ENCODE data around the gene FAR2. TPM values are rescaled to one million over a fixed set of nuclear protein-coding genes. Genes with fewer than 3 reads are reported as not detected.
"Not testable (repeated sequence)": the region's sequence is repeated elsewhere in the genome, so short reads cannot be mapped to it uniquely, and the experiment has no call there.

Gene FAR2
- total RNA-seq, result 3.8 and 4.3 TPM in 2 replicates

DNA sequence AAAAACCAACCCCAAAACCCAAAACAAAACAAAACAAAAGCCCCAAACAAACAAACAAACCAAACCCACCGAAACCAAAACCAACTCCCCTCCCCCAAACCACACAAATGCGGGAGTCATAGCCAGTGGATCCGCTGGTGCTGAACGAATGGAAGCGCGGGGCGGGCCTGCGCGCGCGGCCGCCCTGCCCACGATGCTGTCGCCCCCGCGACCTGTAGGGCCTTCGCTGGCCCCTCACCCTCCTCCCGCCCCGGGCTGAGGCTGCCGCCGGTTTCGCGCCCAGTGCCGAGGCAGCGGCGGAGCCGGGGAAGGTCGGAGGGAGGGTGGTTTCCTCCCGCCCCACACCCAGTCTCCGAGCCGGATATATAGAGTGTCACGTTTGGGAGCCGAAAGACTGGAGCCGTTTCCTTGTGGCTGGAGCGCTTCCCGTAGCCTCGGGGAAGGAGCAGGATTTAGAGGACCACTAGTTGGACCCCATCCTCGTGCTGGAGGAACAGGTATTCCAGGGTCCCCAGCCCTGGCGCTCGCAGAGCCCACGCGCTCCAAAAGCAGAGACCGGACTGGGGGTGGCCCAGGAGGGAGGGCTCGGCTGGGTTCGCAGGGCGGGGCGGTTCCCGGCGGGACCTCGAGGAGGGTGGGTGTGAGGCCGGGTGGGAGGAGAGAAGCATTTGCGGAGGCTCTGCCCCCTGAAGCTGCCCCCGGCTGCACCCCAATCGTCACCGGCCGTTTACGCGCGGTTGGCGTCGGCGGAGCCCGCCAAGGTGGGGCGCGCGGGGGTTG lies at the start of gene FAR2:
FAR2 (plus strand) TSS at position 368 of the 780 bp plus-strand sequence. CDS start 121,172 bp downstream, outside the sequence.
- H3K9me3 Mint-ChIP-seq, result no peaks in the 10 kb centered on the region
- H3K4me1 Mint-ChIP-seq (ENCODE audit: low read depth), result peaks cover 20% of the 10 kb centered on the region
- intact Hi-C loops (cut with micrococcal nuclease), result loop anchor here (1.0 to 5.0 kb wide), 2 partner anchors 45 to 168 kb away; no protein-coding TSS in a partner anchor
- peak within 1 kb of the TSS; percentile 64 for H3K27ac Mint-ChIP-seq
- peak; percentile 33 for DNase-seq (ENCODE audit: low spot score)
- peaks cover 68% of the 10 kb centered on the region for H3K27me3 Mint-ChIP-seq (ENCODE audit: low read depth)
- H3K4me3 Mint-ChIP-seq (ENCODE audit: low read depth), result peak within 1 kb of the TSS; percentile 83
- no peaks in the 10 kb centered on the region for H3K36me3 Mint-ChIP-seq (ENCODE audit: low read depth)

DNA sequence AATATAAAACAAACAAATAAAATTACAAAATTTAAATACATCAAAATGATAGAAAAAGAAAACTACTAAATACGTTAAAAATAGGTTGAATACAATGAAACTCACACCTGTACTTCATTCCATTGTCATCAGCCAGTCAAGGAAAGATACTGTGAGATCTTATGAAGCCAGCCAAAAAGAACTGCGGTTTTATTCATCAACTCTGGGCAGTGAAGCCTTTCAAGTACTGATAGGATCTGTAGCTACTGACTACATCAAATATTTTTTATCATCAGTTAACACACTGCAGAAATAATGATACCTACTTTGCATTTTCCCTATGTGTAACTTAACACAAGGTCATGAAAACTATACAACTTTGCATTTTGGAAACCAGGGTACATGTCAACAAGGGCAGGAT lies 46.3 kb upstream of the FAR2 start:
- no peak for DNase-seq (ENCODE audit: low spot score)
- peak overlapping the region; percentile 11 for H3K4me3 Mint-ChIP-seq (ENCODE audit: low read depth)
- intact Hi-C loops (cut with micrococcal nuclease), result loop anchor here (1.0 to 10.0 kb wide), 5 partner anchors 20 to 1652 kb away; partner anchors contain the start of gene CAPRIN2
- H3K9me3 Mint-ChIP-seq, result peaks cover 19% of the 10 kb centered on the region
- peak overlapping the region; percentile 16 for H3K27ac Mint-ChIP-seq
- peaks cover 29% of the 10 kb centered on the region for H3K4me1 Mint-ChIP-seq (ENCODE audit: low read depth)
- H3K27me3 Mint-ChIP-seq (ENCODE audit: low read depth), result peaks cover 7% of the 10 kb centered on the region
- peaks cover 13% of the 10 kb centered on the region for H3K36me3 Mint-ChIP-seq (ENCODE audit: low read depth)

DNA sequence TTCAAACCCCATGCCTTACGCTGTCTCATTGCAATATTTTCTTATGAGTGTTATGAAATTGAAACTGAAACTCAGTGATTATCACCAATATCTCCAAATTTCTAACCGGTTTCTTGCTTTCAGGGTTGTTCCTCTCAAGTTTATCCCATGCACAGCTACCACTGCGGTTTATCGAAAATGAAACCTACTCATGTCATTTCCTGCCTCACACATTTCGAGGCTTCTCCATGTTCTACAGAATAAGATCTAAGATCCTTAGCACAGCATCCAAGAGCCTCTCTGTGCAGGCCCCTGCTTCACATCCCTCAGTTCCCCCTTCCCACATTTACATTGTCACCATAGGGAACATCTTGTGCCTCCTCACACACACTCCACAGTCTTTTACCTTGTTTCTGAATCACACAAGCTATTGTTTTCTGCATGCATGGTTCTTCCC lies 45.5 kb upstream of the FAR2 start:
- peaks cover 29% of the 10 kb centered on the region for H3K4me1 Mint-ChIP-seq (ENCODE audit: low read depth)
- H3K9me3 Mint-ChIP-seq, result peaks cover 16% of the 10 kb centered on the region
- intact Hi-C loops (cut with micrococcal nuclease), result loop anchor here (1.0 to 10.0 kb wide), 5 partner anchors 21 to 1651 kb away; partner anchors contain the start of gene CAPRIN2
- H3K4me3 Mint-ChIP-seq (ENCODE audit: low read depth), result peak overlapping the region; percentile 7
- H3K27ac Mint-ChIP-seq, result peak overlapping the region; percentile 60
- peak; percentile 65 for DNase-seq (ENCODE audit: low spot score)
- H3K27me3 Mint-ChIP-seq (ENCODE audit: low read depth), result peaks cover 10% of the 10 kb centered on the region
- H3K36me3 Mint-ChIP-seq (ENCODE audit: low read depth), result peaks cover 10% of the 10 kb centered on the region

DNA sequence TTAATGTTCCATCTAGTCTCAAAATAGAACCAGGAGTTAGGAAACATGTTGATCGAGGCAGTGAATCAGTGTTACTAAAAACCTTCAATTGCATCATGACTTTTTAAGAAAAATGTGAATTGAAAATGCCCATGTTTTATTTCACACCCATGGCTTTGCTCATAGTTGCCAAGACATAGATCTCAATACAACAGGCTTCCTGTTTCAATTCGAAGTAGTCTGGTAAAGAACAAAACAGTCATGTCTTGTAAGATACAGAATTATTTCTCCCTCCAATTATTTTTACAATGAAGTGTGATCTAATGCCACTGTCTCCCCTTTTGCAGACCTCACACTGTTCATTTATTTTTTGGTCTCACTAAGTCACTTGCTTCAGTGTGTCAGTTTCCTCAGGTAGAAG lies 44.6 kb upstream of the FAR2 start:
- peaks cover 17% of the 10 kb centered on the region for H3K27me3 Mint-ChIP-seq (ENCODE audit: low read depth)
- peaks cover 7% of the 10 kb centered on the region for H3K36me3 Mint-ChIP-seq (ENCODE audit: low read depth)
- no peak for DNase-seq (ENCODE audit: low spot score)
- H3K4me3 Mint-ChIP-seq (ENCODE audit: low read depth), result no peak overlapping the region
- intact Hi-C loops (cut with micrococcal nuclease), result loop anchor here (1.0 to 10.0 kb wide), 6 partner anchors 45 to 1650 kb away; partner anchors contain the start of genes CAPRIN2, ERGIC2 and FAR2
- H3K4me1 Mint-ChIP-seq (ENCODE audit: low read depth), result peaks cover 31% of the 10 kb centered on the region
- peak overlapping the region; percentile 62 for H3K27ac Mint-ChIP-seq
- peaks cover 18% of the 10 kb centered on the region for H3K9me3 Mint-ChIP-seq

DNA sequence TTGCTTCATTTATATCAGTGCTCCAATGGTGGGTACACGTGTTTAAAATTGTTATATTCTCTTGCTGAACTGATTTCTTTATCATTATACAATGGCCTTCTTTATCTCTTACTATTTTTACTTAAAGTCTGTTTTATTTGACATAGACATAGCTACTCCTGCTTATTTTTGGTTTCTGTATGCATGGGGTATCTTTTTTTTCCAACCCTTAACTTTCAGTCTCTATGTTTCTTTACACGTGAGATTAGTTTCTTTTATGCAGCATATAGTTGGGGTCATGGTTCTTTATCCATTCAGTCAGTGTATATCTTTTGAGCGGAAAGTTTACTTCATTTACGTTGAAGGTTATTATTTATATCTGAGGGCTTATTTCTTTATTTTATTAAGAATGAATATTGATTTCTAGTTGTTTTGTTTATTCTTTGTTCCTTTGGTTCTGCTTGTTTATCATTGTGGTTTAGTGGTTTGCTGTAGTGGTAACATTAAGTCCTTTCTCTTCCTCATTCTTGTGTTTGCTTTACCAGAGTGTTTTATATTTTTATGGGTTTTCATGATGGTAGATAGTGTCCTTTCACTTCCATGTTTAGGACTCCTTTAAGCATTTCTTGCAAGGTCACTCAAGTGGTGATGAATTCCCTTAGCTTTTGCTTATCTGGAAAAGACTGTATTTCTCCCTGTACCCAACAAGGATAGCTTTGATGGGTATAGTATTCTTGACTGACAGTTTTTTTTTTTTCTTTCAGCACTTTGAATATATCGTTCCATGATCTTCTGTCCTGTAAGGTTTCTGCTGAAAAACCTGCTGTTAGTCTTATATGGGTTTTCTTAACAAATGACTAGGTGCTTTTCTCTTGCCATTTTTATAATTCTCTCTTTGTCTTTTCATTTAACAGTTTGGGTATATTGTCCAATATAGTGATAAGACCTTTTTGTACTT lies 38.3 kb upstream of the FAR2 start:
- DNase-seq (ENCODE audit: low spot score), result no peak
- no peak overlapping the region for H3K4me3 Mint-ChIP-seq (ENCODE audit: low read depth)
- peaks cover 25% of the 10 kb centered on the region for H3K27me3 Mint-ChIP-seq (ENCODE audit: low read depth)
- intact Hi-C loops (cut with micrococcal nuclease), result no loop called here
- H3K27ac Mint-ChIP-seq, result no peak overlapping the region
- H3K36me3 Mint-ChIP-seq (ENCODE audit: low read depth), result peaks cover 19% of the 10 kb centered on the region
- H3K9me3 Mint-ChIP-seq, result peaks cover 37% of the 10 kb centered on the region
- peaks cover 5% of the 10 kb centered on the region for H3K4me1 Mint-ChIP-seq (ENCODE audit: low read depth)

DNA sequence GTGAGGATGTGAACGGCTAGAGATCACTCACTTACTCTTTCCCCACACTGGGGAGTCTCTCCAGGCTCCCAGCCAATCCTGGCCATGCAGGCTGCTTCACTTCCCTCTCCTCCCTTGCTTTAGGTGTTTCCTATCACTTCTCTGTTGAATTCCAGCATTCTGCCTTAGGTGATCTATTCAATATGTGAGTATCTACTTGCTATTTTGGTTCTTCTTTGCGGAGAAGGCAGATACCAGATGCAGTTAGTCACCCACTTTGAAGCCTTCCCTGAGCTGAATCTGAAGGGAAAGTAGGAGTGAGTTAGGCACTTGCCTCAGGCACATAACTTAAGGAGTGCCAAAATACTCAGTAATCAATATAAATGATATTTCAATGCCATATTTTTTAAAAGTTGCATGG lies 36.0 kb upstream of the FAR2 start:
- Mint-ChIP-seq H3K27ac (no peak overlapping the region), H3K36me3 (ENCODE audit: low read depth) (peaks cover 19% of the 10 kb centered on the region), H3K27me3 (ENCODE audit: low read depth) (peaks cover 23% of the 10 kb centered on the region), H3K4me3 (ENCODE audit: low read depth) (no peak overlapping the region), H3K4me1 (ENCODE audit: low read depth) (peaks cover 5% of the 10 kb centered on the region), H3K9me3 (peaks cover 37% of the 10 kb centered on the region)
- no peak for DNase-seq (ENCODE audit: low spot score)
- intact Hi-C loops (cut with micrococcal nuclease), result no loop called here

DNA sequence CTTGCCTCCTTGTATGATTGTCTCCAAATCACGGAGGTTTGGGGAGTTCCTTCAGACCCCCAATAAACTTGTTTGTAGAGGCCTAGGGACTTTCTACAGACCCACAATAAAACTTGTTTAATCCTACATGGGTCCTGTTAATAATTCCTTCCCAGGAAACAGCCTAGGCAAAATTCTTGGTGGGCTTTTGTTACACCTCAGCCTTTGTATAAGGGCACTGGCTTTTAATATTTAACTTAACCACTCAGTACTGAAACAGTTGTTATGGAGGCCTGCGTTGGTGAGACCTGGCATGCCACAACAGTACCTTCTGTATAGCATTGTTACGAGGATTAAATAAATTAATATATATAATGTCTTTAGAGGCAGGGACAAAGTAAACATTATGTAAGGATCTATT lies 32.7 kb upstream of the FAR2 start:
- H3K4me3 Mint-ChIP-seq (ENCODE audit: low read depth), result no peak overlapping the region
- H3K36me3 Mint-ChIP-seq (ENCODE audit: low read depth), result peaks cover 5% of the 10 kb centered on the region
- intact Hi-C loops (cut with micrococcal nuclease), result no loop called here
- H3K4me1 Mint-ChIP-seq (ENCODE audit: low read depth), result no peaks in the 10 kb centered on the region
- H3K27ac Mint-ChIP-seq, result no peak overlapping the region
- no peak for DNase-seq (ENCODE audit: low spot score)
- H3K27me3 Mint-ChIP-seq (ENCODE audit: low read depth), result peaks cover 21% of the 10 kb centered on the region
- peaks cover 10% of the 10 kb centered on the region for H3K9me3 Mint-ChIP-seq

DNA sequence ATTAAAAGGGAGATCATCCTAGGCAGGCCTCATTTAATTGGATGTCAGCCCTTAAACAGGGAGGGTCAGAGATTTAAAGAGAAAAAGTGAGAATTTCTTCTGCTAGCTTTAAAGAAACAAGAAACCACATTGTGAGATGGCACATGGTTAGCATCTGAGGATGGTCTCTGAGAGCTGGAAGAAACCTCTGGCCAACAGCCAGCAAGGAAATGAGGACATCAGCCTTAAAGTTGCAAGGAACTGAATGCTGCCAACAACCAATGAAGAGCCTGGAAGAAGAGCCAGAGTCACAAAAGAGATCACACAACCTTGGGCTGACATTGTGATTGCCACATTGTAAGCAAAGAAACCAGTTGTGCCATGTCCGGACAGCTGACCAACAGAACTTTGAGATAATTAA lies 17.5 kb upstream of the FAR2 start:
- H3K27me3 Mint-ChIP-seq (ENCODE audit: low read depth), result peaks cover 18% of the 10 kb centered on the region
- no peaks in the 10 kb centered on the region for H3K9me3 Mint-ChIP-seq

DNA sequence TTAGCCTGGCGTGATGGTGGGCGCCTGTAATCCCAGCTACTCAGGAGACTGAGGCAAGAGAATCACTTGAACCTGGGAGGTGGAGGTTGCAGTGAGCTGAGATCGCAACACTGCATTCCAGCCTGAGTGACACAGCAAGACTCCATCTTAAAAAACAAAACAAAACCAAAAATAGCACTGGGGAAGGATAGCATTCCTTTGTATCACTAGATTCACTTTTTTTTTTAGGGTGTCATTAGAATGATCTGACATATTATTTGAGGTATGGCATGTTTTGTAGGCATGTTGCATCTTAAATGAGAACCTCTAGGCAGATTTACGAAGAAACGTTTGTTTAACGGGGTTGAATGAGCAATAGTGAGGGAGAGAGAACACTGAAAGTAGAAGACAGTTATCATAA lies 16.8 kb upstream of the FAR2 start:
- no peaks in the 10 kb centered on the region for H3K36me3 Mint-ChIP-seq (ENCODE audit: low read depth)
- peaks cover 24% of the 10 kb centered on the region for H3K27me3 Mint-ChIP-seq (ENCODE audit: low read depth)
- no peaks in the 10 kb centered on the region for H3K4me1 Mint-ChIP-seq (ENCODE audit: low read depth)
- H3K4me3 Mint-ChIP-seq (ENCODE audit: low read depth), result no peak overlapping the region
- intact Hi-C loops (cut with micrococcal nuclease), result no loop called here
- H3K27ac Mint-ChIP-seq, result no peak overlapping the region
- no peaks in the 10 kb centered on the region for H3K9me3 Mint-ChIP-seq
- no peak for DNase-seq (ENCODE audit: low spot score)

More for the DNA sequence above, 17.5 kb upstream of the FAR2 start:
- no peak overlapping the region for H3K4me3 Mint-ChIP-seq (ENCODE audit: low read depth)
- H3K27ac Mint-ChIP-seq, result no peak overlapping the region
- intact Hi-C loops (cut with micrococcal nuclease), result no loop called here
- no peaks in the 10 kb centered on the region for H3K36me3 Mint-ChIP-seq (ENCODE audit: low read depth)
- no peaks in the 10 kb centered on the region for H3K4me1 Mint-ChIP-seq (ENCODE audit: low read depth)
- no peak for DNase-seq (ENCODE audit: low spot score)

DNA sequence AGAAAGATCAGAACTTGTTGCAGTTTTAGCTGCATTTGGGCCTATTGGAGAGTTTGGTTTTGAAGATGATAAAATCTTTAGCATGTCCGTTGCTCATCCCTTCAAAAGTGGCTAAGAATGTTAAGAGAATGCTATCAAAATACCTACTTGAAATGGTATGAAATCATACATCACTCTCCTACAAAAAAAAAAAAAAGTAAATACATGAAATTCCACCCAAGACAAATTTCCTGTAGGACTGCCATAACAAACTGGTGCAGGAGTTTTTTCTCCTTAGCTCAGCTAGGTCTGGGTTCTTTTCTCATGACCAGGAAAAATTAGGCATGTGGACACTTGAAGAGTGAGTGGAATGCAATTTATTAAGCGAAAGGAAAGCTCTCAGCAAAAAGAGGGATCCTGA lies 15.9 kb upstream of the FAR2 start:
- Mint-ChIP-seq H3K9me3 (no peaks in the 10 kb centered on the region), H3K36me3 (ENCODE audit: low read depth) (no peaks in the 10 kb centered on the region), H3K27ac (no peak overlapping the region), H3K27me3 (ENCODE audit: low read depth) (peaks cover 24% of the 10 kb centered on the region), H3K4me3 (ENCODE audit: low read depth) (no peak overlapping the region), H3K4me1 (ENCODE audit: low read depth) (no peaks in the 10 kb centered on the region)
- no peak for DNase-seq (ENCODE audit: low spot score)
- intact Hi-C loops (cut with micrococcal nuclease), result no loop called here

DNA sequence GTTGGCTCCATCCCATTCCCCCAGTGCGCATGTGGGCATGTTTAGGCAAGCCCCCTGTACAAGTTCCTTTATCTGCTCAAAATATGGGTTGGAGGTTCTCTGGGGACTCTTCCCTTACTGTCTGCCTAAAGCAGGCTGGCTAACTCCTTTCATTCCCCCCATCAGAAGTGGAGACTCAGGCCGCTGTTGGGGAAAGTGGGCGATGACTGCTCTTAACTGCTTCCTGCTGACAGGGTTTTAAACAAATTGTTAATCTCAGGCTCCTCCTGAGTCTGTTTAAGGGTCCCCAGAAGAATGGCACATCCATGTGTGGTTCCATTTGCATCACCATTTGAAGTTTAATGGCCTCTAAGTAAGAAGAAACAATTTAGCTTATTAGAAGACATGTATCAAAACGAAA lies 15.4 kb upstream of the FAR2 start:
- H3K27ac Mint-ChIP-seq, result no peak overlapping the region

DNA sequence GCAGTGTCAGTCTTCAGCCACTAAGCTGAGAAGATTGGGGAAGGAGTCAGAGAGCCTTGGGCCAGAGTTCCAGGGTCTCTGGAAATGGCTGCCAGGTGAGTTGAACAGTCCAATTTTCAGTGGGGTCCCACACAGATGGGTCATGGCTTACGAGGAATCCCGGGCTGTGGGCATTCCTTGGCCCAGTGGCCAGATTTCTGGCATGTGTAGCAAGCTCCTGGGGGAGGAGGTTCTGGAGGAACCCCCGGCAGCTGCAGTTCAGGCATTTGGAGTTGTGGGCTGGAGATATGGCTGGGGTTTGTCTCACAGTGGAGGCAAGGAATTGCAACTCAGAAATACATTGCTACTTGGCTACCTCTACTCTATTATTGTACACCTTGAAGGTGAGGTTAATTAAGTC lies 10.8 kb upstream of the FAR2 start:
- intact Hi-C loops (cut with micrococcal nuclease); H3K4me3 Mint-ChIP-seq (ENCODE audit: low read depth); DNase-seq (ENCODE audit: low spot score); H3K36me3 Mint-ChIP-seq (ENCODE audit: low read depth); H3K27ac Mint-ChIP-seq; H3K4me1 Mint-ChIP-seq (ENCODE audit: low read depth): not testable (repeated sequence)
- peaks cover 13% of the 10 kb centered on the region for H3K9me3 Mint-ChIP-seq
- peaks cover 19% of the 10 kb centered on the region for H3K27me3 Mint-ChIP-seq (ENCODE audit: low read depth)

More for the DNA sequence above, 15.4 kb upstream of the FAR2 start:
- H3K4me3 Mint-ChIP-seq (ENCODE audit: low read depth), result no peak overlapping the region
- H3K9me3 Mint-ChIP-seq, result no peaks in the 10 kb centered on the region
- intact Hi-C loops (cut with micrococcal nuclease), result no loop called here
- no peaks in the 10 kb centered on the region for H3K4me1 Mint-ChIP-seq (ENCODE audit: low read depth)
- H3K27me3 Mint-ChIP-seq (ENCODE audit: low read depth), result peaks cover 20% of the 10 kb centered on the region
- H3K36me3 Mint-ChIP-seq (ENCODE audit: low read depth), result no peaks in the 10 kb centered on the region
- DNase-seq (ENCODE audit: low spot score), result no peak
